WTC11 (cell line): ENCODE results near the gene PMIS2. TPM values are rescaled to one million over a fixed set of nuclear protein-coding genes. Genes with fewer than 3 reads are reported as not detected.
"Not testable (repeated sequence)": the region's sequence is repeated elsewhere in the genome, so short reads cannot be mapped to it uniquely, and the experiment has no call there.

Experiments
- ATAC-seq: fragments of 200-7000 bp; cut with Tn5 transposase; 2 replicates; pipeline ENCODE4 v1.10.0; 2021; ENCODE audit warnings: mild to moderate bottlenecking, moderate library complexity
- CTCF ChIA-PET: fragments of 300-600 bp; sonication (Branson Sonifier 250); formaldehyde crosslinking; loops from one replicate; lab custom pipeline; 2021; ENCODE audit warnings: antibody characterized with exemption; lab: Charles Lee
- POLR2A ChIA-PET: fragments of 350-600 bp; sonication (Branson Sonifier 250); formaldehyde crosslinking; loops from one replicate; lab custom pipeline; 2021; ENCODE audit warnings: antibody characterized with exemption; lab: Charles Lee
- DNase-seq: peaks from one replicate; pipeline ENCODE4 v3.0.0; 2021; ENCODE audit warnings: low spot score
- H3K27ac Mint-ChIP-seq: 2 replicates; pipeline ENCODE4 v1.8.0; 2021; ENCODE audit warnings: mixed read lengths
- H3K27me3 Mint-ChIP-seq: 2 replicates; pipeline ENCODE4 v1.8.0; 2021; ENCODE audit warnings: low read depth, mild to moderate bottlenecking, moderate library complexity, mixed read lengths
- H3K36me3 Mint-ChIP-seq: 2 replicates; pipeline ENCODE4 v1.8.0; 2021; ENCODE audit warnings: mixed read lengths
- H3K4me1 Mint-ChIP-seq: 2 replicates; pipeline ENCODE4 v1.8.0; 2022; ENCODE audit warnings: mixed read lengths
- H3K4me3 Mint-ChIP-seq: 2 replicates; pipeline ENCODE4 v1.8.0; 2021; ENCODE audit warnings: mild to moderate bottlenecking, moderate library complexity, mixed read lengths
- H3K9me3 Mint-ChIP-seq: 2 replicates; pipeline ENCODE4 v1.8.0; 2021; ENCODE audit warnings: mixed read lengths
- CREB1 ChIP-seq: sonication (generic); formaldehyde crosslinking; IDR thresholded peaks from 2 replicates; pipeline ENCODE4 v1.8.0; 2023; ENCODE audit warnings: mild to moderate bottlenecking, missing genetic modification reagents
- FOXP1 ChIP-seq: sonication (generic); formaldehyde crosslinking; IDR thresholded peaks from 2 replicates; pipeline ENCODE4 v1.8.0; 2022; ENCODE audit warnings: missing genetic modification reagents, mild to moderate bottlenecking, moderate library complexity, borderline replicate concordance
- IRF2 ChIP-seq: sonication (generic); formaldehyde crosslinking; IDR thresholded peaks from 2 replicates; pipeline ENCODE4 v1.8.0; 2022; ENCODE audit warnings: low read depth, missing genetic modification reagents, borderline replicate concordance
- NFYB ChIP-seq: sonication (generic); formaldehyde crosslinking; conservative IDR thresholded peaks from 2 replicates; pipeline ENCODE4 v1.8.0; 2022; ENCODE audit warnings: low read depth, missing genetic modification reagents
- NR2C2 ChIP-seq: sonication (generic); formaldehyde crosslinking; IDR thresholded peaks from 2 replicates; pipeline ENCODE4 v1.8.0; 2022; ENCODE audit warnings: mild to moderate bottlenecking, missing genetic modification reagents
- SMAD4 ChIP-seq: sonication (generic); formaldehyde crosslinking; IDR thresholded peaks from 2 replicates; pipeline ENCODE4 v1.8.0; 2022; ENCODE audit warnings: mild to moderate bottlenecking, missing genetic modification reagents
- TEAD1 ChIP-seq: sonication (generic); formaldehyde crosslinking; IDR thresholded peaks from 2 replicates; pipeline ENCODE4 v1.8.0; 2022; ENCODE audit warnings: mild to moderate bottlenecking, missing genetic modification reagents
- total RNA-seq: library from RNA; stranded (reverse); gene quantifications from 3 replicates; pipeline ENCODE4 v1.2.3, GENCODE V29; 2021
- TF ChIP-seq, protein P1 (sequence below): sonication (generic); formaldehyde crosslinking; IDR thresholded peaks from 2 replicates; pipeline ENCODE4 v1.8.1; 2023; ENCODE audit warnings: mild to moderate bottlenecking, missing genetic modification reagents, borderline replicate concordance
- TF ChIP-seq, protein P2 (sequence below): sonication (generic); formaldehyde crosslinking; conservative IDR thresholded peaks from 2 replicates; pipeline ENCODE4 v1.8.1; 2023; ENCODE audit warnings: mild to moderate bottlenecking, low read depth, missing genetic modification reagents, moderate library complexity
- TF ChIP-seq, protein P3 (sequence below): sonication (generic); formaldehyde crosslinking; IDR thresholded peaks from 2 replicates; pipeline ENCODE4 v1.8.1; 2022; ENCODE audit warnings: mild to moderate bottlenecking, moderate library complexity, missing genetic modification reagents
- TF ChIP-seq, protein P4 (sequence below): fragments of 250-450 bp; sonication (Bioruptor Pico); IDR thresholded peaks from 2 replicates; pipeline ENCODE4 v1.9.0; 2021; ENCODE audit warnings: mild to moderate bottlenecking

The PMIS2 gene
- total RNA-seq, 1 experiment from 2014 or later: not detected

DNA sequence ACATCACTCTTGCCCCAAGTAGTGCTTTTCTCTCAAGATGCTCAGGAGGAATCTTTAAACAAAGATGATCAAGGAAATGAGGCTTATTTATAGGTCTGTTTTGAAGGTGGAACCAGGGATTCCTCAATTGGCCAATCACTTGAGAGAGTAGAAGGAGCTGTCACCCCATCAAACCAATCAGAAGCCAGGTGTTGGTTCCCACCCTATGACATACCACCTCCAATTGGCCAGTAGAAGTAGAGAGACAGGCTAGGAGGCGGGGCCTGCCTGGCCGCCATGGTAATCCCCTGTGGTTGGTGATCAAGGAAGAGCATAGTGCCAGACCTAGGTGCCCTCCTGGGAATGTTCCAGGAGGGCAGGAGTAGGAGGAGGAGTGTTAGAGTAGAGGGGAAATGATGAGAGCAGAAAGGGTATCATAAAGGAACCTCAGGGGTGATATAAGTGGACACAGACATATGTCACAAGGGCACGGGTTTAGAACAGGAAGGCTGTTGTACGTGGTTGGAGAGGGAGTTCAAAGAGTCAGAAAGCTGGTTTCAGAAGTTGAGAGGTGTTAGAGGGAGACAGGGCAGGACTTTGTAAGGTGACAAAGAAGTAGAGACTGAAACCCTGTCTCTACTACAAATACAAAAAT is 10.5 kb downstream of the PMIS2 start:
- H3K4me1 Mint-ChIP-seq: no peaks in the 10 kb centered on the region
- no peak overlapping the region for H3K27ac Mint-ChIP-seq
- no peak for TF ChIP-seq CREB1 (CRISPR knock-in tag)
- peak; percentile 57; the same call in 1 of the 2 replicates for TF ChIP-seq NFYB (CRISPR knock-in tag)
- TF ChIP-seq NR2C2: no peak
- no peak overlapping the region for H3K4me3 Mint-ChIP-seq
- ChIA-PET CTCF (interaction anchor here (1.2 kb wide), 1 partner anchor 16 kb away, joined by 3 read pairs; the partner anchor contains the start of gene HAUS5), POLR2A (no interaction called here)
- ATAC-seq (peak; percentile 85), DNase-seq (no peak)
- H3K27me3 Mint-ChIP-seq: peaks cover 30% of the 10 kb centered on the region
- no peaks in the 10 kb centered on the region for H3K36me3 Mint-ChIP-seq
- H3K9me3 Mint-ChIP-seq: peaks cover 7% of the 10 kb centered on the region

DNA sequence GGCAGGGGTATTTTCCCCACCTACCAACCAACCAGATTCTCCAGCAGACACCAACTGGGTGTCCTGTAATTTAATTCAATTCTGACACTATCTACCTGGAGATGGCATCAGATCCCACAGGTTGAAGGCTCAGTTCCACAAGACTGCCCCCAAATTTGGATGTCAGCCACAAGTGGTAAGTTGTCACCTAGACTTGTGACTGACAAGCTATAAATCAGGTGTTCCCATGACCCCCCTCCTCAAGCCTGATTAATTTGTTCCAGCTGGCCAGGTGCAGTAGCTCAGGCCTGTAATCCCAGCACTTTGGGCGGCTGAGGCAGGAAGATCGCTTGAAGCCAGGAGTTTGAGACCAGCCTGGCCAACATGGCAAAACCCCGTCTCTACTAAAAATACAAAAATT is 16.0 kb downstream of the PMIS2 start:
- peaks cover 36% of the 10 kb centered on the region for H3K27me3 Mint-ChIP-seq
- no peak overlapping the region for H3K27ac Mint-ChIP-seq
- TF ChIP-seq FOXP1 (no peak), TEAD1 (CRISPR knock-in tag) (no peak), IRF2 (no peak), SMAD4 (no peak)
- TF ChIP-seq, protein P1, sequence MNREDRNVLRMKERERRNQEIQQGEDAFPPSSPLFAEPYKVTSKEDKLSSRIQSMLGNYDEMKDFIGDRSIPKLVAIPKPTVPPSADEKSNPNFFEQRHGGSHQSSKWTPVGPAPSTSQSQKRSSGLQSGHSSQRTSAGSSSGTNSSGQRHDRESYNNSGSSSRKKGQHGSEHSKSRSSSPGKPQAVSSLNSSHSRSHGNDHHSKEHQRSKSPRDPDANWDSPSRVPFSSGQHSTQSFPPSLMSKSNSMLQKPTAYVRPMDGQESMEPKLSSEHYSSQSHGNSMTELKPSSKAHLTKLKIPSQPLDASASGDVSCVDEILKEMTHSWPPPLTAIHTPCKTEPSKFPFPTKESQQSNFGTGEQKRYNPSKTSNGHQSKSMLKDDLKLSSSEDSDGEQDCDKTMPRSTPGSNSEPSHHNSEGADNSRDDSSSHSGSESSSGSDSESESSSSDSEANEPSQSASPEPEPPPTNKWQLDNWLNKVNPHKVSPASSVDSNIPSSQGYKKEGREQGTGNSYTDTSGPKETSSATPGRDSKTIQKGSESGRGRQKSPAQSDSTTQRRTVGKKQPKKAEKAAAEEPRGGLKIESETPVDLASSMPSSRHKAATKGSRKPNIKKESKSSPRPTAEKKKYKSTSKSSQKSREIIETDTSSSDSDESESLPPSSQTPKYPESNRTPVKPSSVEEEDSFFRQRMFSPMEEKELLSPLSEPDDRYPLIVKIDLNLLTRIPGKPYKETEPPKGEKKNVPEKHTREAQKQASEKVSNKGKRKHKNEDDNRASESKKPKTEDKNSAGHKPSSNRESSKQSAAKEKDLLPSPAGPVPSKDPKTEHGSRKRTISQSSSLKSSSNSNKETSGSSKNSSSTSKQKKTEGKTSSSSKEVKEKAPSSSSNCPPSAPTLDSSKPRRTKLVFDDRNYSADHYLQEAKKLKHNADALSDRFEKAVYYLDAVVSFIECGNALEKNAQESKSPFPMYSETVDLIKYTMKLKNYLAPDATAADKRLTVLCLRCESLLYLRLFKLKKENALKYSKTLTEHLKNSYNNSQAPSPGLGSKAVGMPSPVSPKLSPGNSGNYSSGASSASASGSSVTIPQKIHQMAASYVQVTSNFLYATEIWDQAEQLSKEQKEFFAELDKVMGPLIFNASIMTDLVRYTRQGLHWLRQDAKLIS (CRISPR knock-in tag): no peak
- TF ChIP-seq, protein P2, sequence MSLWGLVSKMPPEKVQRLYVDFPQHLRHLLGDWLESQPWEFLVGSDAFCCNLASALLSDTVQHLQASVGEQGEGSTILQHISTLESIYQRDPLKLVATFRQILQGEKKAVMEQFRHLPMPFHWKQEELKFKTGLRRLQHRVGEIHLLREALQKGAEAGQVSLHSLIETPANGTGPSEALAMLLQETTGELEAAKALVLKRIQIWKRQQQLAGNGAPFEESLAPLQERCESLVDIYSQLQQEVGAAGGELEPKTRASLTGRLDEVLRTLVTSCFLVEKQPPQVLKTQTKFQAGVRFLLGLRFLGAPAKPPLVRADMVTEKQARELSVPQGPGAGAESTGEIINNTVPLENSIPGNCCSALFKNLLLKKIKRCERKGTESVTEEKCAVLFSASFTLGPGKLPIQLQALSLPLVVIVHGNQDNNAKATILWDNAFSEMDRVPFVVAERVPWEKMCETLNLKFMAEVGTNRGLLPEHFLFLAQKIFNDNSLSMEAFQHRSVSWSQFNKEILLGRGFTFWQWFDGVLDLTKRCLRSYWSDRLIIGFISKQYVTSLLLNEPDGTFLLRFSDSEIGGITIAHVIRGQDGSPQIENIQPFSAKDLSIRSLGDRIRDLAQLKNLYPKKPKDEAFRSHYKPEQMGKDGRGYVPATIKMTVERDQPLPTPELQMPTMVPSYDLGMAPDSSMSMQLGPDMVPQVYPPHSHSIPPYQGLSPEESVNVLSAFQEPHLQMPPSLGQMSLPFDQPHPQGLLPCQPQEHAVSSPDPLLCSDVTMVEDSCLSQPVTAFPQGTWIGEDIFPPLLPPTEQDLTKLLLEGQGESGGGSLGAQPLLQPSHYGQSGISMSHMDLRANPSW: no peak
- TF ChIP-seq, protein P3, sequence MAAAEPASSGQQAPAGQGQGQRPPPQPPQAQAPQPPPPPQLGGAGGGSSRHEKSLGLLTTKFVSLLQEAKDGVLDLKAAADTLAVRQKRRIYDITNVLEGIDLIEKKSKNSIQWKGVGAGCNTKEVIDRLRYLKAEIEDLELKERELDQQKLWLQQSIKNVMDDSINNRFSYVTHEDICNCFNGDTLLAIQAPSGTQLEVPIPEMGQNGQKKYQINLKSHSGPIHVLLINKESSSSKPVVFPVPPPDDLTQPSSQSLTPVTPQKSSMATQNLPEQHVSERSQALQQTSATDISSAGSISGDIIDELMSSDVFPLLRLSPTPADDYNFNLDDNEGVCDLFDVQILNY (CRISPR knock-in tag): no peak
- TF ChIP-seq, protein P4, sequence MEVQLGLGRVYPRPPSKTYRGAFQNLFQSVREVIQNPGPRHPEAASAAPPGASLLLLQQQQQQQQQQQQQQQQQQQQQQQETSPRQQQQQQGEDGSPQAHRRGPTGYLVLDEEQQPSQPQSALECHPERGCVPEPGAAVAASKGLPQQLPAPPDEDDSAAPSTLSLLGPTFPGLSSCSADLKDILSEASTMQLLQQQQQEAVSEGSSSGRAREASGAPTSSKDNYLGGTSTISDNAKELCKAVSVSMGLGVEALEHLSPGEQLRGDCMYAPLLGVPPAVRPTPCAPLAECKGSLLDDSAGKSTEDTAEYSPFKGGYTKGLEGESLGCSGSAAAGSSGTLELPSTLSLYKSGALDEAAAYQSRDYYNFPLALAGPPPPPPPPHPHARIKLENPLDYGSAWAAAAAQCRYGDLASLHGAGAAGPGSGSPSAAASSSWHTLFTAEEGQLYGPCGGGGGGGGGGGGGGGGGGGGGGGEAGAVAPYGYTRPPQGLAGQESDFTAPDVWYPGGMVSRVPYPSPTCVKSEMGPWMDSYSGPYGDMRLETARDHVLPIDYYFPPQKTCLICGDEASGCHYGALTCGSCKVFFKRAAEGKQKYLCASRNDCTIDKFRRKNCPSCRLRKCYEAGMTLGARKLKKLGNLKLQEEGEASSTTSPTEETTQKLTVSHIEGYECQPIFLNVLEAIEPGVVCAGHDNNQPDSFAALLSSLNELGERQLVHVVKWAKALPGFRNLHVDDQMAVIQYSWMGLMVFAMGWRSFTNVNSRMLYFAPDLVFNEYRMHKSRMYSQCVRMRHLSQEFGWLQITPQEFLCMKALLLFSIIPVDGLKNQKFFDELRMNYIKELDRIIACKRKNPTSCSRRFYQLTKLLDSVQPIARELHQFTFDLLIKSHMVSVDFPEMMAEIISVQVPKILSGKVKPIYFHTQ (CRISPR knock-in tag): no peak
- peaks cover under 1% of the 10 kb centered on the region; the same call in 1 of the 2 replicates for H3K36me3 Mint-ChIP-seq
- CTCF ChIA-PET: interaction anchor here (1.8 to 2.2 kb wide), 2 partner anchors 9 to 44 kb away, joined by 8 read pairs; no protein-coding TSS in a partner anchor
- no peak overlapping the region for H3K4me3 Mint-ChIP-seq
- peaks cover 11% of the 10 kb centered on the region for H3K9me3 Mint-ChIP-seq
- peaks cover 3% of the 10 kb centered on the region; the same call in 1 of the 2 replicates for H3K4me1 Mint-ChIP-seq
- POLR2A ChIA-PET: no interaction called here
- DNase-seq (no peak), ATAC-seq (no peak)

DNA sequence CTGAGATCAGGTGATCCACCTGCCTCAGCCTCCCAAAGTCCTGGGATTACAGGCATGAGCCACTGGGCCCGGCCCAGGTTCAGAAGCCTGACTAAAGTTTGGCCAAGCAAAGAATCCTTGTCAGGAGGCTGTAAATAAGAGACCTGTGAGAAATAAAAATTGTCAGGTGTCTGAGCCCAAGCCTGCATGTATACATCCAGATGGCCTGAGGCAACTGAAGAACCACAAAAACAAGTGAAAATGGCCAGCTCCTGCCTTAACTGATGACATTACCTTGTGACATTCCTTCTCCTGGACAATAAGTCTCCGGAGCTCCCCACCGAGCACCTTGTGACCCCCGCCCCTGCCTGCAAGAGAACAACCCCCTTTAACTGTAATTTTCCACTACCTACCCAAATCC is 18.5 kb downstream of the PMIS2 start:
- 0 out of 2 replicates have a peak overlapping the region, but pooled peaks have one; percentile 14 for H3K27ac Mint-ChIP-seq
- ChIA-PET POLR2A (interaction anchor here (1.1 kb wide), 1 partner anchor 13 kb away, joined by 3 read pairs; no protein-coding TSS in a partner anchor), CTCF (interaction anchor here (0.9 to 1.2 kb wide), 2 partner anchors 12 to 94 kb away, joined by 3 read pairs; no protein-coding TSS in a partner anchor)
- H3K4me3 Mint-ChIP-seq, DNase-seq, ATAC-seq, H3K4me1 Mint-ChIP-seq: not testable (repeated sequence)
- H3K27me3 Mint-ChIP-seq: peaks cover 33% of the 10 kb centered on the region
- H3K36me3 Mint-ChIP-seq: peaks cover 15% of the 10 kb centered on the region
- peaks cover 26% of the 10 kb centered on the region for H3K9me3 Mint-ChIP-seq

DNA sequence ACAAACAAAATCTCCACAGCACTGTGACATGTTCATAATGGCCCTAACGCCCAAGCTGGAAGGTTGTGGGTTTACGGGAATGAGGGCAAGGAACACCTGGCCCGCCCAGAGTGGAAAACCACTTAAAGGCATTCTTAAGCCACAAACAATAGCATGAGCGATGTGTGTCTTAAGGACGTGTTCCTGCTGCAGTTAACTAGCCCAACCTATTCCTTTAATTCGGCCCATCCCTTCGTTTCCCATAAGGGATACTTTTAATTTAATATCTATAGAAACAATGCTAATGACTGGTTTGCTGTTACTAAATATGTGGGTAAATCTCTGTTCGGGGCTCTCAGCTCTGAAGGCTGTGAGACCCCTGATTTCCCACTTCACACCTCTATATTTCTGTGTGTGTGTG is 21.2 kb downstream of the PMIS2 start:
- Mint-ChIP-seq H3K36me3 (peaks cover 15% of the 10 kb centered on the region), H3K27me3 (peaks cover 42% of the 10 kb centered on the region), H3K9me3 (peaks cover 26% of the 10 kb centered on the region)
- POLR2A ChIA-PET, H3K4me1 Mint-ChIP-seq, CTCF ChIA-PET, H3K27ac Mint-ChIP-seq, ATAC-seq, DNase-seq, H3K4me3 Mint-ChIP-seq: not testable (repeated sequence)
